NCI-H2227 treated with DMSO at 0.1 percent for 48 hours (cell line): ENCODE measurements around the gene OSGIN1.
"Not testable (repeated sequence)": the region's sequence is repeated elsewhere in the genome, so short reads cannot be mapped to it uniquely, and the experiment has no call there.

Experiments
- DNase-seq: peaks from one replicate; lab custom pipeline; 2025; lab: John Stamatoyannopoulos, UW

Gene OSGIN1

DNA sequence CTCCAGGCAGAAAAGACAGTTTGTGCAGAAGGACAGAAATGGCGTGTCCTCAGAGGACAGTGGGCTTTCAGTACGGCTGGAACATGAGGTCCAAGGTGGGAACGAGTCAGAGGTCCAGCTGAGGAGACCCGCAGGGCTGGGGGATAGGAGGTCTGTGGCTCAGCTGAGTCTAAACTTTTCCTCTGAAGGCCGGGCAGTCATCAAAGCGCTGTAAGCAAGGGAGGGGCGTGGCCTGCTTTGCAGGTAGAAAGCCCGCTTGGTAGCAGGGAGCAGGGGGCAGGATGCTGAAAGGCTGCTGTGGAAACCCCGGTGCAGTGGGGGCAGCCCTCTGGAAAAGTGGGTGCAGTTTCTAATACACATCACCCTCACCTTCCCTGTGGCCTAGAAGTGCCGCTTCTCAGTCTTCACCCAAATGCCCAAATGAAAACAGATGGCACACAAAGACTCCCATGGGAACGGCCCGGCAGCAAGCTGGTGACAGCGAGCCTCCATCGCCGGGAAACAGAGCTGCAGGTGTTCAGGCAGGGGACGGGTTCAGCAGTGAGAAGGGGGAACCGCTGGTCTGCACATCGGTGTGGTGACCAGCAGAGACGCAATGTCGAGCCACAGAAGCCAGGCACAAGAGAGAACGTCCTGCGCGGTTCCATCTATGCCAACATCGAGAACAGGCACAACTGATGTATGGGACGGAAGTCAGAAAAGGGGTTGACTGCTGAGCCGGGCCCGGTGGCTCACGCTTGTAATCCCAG, 12.2 kb upstream of the OSGIN1 start:
- DNase-seq: no peak

- not testable (repeated sequence) for DNase-seq
Observed at GRCh38 chr16:83941546-83941945, 11.5 kb upstream of the OSGIN1 start.

GRCh38 chr16:83942074-83942473, 11.0 kb upstream of the OSGIN1 start:
- no peak for DNase-seq

- no peak for DNase-seq
Observed at GRCh38 chr16:83942815-83943515, 10.1 kb upstream of the OSGIN1 start.

- DNase-seq: no peak
Observed at GRCh38 chr16:83943516-83944050, 9.5 kb upstream of the OSGIN1 start.

GRCh38 chr16:83945587-83945986, 7.5 kb upstream of the OSGIN1 start:
- no peak for DNase-seq

DNA sequence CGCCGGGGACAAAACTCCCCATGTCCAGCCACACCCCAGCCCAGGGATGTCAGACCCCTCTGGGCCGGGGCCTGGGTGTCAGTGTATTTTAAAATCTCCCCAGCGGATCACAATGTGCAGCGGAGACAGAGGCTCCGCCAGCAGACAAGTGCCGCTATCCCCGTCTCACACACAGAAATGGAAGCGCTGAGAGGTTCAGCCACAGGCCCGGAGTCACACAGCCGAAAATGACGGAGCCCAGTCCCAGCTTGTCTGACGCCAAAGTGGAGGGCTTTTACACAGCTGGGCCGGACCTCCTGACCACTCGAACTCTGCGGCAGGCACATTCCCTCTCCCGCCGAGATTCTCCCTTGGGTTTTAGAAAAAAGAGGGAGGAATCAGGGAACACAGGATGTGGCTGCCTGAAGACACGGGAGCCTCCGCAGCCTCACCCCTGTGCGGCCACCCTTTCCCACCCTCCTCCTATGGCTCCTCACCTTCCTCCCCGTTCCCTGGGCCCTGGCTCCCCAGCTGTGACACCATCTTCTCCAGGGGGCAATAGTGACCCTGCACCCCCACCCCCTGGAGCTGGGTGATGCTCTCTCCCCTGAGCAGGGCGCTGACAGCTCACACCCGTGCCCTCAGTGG, 6.8 kb upstream of the OSGIN1 start:
- DNase-seq: no peak

GRCh38 chr16:83946781-83947566, 6.1 kb upstream of the OSGIN1 start:
- no peak for DNase-seq

- no peak for DNase-seq
Observed at GRCh38 chr16:83947642-83948234, 5.3 kb upstream of the OSGIN1 start.

GRCh38 chr16:83948914-83949723, 3.9 kb upstream of the OSGIN1 start:
- no peak for DNase-seq

DNA sequence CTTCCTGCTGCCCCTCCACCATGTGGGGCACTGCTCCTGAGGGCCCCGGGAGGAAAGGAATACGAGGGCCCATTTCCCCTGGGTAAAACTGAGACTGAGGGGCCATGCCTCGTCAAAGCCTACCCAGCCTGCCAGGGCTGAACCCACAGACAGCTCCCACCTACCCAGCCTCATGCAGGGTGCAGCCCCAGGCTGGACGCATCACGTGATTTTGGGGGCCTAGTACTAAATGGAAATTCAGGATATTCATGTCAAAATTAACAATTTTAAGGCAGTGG, 3.4 kb upstream of the OSGIN1 start:
- no peak for DNase-seq

DNA sequence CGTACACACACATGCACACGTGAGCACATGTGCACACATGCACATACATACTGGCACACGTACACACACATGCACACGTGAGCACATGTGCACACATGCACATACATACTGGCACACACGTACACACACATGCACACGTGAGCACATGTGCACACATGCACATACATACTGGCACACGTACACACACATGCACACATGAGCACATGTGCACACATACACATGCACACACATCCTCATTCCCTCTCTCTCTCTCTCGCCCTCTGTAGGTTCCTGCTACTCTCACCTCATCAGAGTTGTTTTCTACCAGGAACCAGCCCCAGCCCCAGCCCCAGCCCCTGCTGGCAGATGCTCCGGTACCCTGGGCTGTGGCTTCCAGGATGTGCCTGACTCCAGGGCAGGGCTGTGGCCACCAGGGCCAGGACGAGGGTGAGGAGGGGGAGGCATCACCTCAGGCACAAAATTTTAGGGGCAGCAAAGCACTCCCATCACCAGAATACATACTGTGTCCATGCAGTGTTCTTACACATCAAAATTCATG, 2.1 kb upstream of the OSGIN1 start:
- not testable (repeated sequence) for DNase-seq

DNA sequence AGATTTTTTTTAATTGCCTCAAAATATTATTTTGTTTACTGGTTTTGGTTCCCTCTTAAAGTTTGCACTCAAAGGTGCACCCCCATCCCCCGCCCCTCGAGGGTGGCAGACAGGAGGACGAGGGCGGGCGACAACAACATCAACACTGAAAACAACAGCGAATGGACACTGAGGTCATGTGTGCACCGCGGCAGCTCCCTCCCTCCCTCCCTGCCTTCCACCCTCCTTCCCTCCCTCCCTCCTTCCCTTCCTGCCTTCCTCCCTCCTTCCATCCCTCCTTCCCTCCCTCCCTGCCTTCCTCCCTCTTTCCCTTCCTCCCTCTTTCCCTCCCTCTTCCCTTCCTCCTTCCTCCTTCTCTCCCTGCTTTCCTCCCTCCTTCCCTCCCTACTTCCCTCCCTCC, 1.5 kb upstream of the OSGIN1 start:
- DNase-seq: no peak

DNA sequence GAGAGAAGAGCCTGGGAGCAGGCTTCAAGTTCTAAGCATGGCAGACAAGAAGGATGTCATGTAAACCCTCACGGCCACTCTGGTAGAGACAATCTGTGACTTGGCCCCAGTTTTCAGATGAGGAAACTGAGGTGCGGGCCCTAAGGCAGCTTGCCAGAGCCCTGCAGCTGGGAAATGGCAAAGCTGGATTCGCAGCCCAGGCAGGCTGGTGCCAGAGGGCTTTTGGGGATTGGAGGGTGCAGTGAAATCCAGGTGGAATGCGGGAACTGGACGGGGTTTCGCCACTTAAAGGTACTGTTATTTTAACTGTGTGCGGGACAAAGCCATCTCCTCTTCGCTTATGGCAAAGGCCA, 477 bp upstream of the OSGIN1 start:
- no peak for DNase-seq

DNA sequence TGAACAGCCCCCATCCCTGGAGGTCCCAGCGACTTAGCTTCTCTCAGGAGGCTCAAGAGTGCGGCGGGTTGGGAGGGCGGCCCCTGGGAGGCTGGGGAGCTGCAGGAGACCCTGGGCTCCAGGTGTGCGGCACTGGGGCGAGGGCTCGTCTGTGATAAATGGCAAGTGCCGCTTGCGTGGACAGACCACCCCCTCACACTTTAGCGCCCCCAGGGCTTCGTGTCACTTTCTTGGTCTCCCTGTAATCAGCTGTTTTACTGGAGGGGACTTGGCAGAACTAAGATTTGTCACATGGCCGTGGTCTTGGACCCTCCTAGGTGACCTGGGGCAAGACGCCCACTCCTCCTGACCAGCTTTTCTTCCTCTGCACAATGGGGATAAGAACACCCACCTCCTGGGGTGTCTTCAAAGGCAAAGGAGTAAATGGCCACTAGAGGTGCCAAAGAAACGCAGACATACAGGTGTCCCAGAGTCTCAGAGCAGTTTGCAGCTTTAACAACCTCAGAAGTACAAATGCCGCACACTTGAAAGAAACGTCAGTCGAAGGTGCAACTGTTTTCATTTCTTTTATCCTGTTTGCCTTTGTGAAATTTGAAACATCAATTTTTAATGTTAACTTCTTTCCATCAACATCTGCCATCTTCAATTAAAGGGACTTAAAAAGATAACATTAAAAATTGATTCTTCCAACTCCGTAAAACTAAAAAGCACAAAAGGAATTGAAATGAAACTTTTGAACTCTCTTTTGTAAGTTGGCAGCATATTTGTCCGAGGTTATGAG, 946 bp downstream of the OSGIN1 start:
- DNase-seq: peak; percentile 15

- no peak for DNase-seq
Observed at GRCh38 chr16:83954577-83955016, 1.6 kb downstream of the OSGIN1 start.

DNA sequence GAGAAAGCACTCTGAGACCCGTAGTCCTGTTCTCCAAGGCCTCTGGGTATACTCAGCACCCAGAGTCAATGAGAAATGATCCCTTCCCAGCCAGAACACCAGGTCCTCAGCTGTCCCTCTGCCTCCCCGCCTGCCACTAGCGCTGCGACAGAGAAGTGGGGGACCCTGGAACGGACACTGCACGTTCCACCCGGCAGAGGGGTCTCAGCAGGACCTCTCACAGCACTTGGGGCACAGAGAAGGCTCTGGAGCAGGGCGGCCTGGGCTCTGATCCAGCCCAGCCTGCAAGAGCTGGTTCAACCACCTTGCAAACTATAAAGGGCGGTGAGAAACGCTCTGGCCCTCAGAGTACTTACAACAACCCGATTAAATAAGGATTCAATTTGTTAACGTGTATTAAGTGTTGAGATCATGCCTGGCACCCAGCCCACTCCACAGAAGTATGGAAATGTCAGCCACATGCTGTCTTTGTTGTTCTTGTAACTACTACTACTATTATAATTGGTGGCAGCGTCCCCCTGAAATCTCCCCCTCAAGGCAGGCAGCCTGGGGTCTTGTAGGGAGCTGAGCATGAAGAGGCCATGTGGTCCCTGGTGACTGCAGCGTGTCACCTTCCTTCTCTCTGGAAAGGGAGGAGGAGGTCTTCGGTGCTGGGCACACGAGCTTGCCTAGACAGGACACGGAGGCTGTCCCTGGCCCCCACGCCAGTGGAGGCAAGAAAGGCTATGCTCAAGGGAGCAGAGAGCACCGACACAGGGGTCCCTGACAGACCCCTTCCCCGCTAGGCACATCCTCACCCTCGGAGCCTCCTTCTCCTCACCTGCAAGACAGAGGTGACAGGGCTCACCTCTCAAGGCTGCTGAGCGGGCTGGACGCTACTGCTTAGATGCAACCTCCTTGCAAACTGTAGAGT, 2.4 kb downstream of the OSGIN1 start:
- no peak for DNase-seq

DNA sequence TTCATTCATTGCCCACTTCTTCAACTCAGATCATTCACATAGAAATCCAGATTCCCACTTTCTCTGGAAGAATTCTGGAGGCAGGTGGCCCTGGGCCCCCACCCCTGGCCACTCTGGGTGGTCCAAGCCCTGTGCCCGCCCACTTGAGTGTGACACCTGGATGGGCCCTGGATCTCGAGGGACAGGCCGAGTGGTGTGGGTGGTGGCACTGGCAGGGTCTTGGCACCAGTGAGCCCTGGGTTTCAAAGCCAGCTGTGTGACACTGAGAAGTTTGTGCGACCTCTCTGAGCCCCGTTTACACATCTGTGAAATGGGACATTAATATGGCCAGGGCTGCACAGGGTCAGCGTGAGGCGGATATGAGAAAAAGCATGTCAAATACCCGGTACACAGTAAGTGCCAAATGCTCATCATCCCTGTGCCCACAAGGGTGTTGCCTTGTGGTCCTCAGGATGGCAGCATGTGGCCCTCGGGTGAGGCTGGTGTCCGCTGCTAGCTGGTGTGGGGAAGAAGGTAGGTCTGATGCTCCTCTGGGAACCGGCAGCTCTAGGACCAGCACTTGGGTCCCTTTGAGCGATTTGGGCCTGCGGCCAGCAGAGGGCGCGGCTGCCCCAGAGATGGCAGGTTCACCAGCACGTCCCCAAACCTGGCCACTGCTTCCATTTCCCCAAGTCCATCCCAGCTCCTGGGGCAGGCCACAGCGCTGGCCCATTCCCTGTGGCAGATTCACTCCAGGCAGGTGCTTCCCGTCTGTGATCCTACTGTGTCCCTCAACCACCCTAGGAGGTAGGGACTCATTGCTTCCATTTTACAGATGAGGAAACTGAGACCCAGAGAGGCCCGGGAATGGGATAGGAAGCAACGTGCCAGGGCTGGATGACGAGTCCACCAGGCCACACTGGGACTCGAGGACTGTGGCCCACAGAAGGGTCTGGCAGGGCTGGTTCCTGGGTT, 3.6 kb downstream of the OSGIN1 start:
- DNase-seq: peak; percentile 32
